ENCODE data around the gene CDH4.

DNA sequence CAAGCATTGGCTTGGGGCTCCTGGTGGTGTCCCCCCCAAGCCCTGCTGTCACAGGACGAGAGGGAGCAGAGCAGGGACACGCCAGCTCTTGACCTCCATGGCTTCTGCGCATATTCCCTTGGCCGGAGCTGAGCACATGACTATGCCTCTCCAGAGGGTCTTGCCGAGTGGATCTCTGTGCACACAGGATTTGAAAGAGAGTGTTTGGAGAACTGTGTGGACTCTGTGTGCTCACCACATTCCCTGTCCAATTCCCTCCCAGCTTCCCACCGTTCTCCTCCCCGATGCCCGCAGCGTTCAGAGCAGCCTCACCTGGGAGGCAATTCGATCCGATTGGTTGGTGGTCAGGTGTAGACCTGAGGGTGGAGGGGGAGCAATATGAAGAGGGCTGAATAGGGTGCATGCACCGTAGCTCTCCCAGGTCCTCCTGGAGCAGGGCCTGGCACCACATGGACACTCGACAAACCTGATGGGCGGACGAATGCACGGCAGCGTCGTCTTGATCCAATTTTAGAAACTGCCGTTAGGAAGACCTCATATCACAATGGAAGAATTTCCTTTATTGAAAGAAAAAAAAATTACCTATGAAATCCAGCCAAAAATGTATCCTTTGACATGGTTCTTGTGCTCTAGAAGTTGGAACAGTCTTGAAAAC lies 287.8 kb downstream of the CDH4 start:
- TF ChIP-seq, protein P1, sequence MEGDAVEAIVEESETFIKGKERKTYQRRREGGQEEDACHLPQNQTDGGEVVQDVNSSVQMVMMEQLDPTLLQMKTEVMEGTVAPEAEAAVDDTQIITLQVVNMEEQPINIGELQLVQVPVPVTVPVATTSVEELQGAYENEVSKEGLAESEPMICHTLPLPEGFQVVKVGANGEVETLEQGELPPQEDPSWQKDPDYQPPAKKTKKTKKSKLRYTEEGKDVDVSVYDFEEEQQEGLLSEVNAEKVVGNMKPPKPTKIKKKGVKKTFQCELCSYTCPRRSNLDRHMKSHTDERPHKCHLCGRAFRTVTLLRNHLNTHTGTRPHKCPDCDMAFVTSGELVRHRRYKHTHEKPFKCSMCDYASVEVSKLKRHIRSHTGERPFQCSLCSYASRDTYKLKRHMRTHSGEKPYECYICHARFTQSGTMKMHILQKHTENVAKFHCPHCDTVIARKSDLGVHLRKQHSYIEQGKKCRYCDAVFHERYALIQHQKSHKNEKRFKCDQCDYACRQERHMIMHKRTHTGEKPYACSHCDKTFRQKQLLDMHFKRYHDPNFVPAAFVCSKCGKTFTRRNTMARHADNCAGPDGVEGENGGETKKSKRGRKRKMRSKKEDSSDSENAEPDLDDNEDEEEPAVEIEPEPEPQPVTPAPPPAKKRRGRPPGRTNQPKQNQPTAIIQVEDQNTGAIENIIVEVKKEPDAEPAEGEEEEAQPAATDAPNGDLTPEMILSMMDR (IDR thresholded peaks at IDR 0.05; ENCODE audit: insufficient read depth, low read depth, low read length), result no peak
- no peak for TF ChIP-seq EZH2 (IDR thresholded peaks at IDR 0.05; ENCODE audit: insufficient read depth, low read length)

Measured in astrocyte (in vitro differentiated cells and primary cell).